ENCODE data around the gene NUDT3.

DNA sequence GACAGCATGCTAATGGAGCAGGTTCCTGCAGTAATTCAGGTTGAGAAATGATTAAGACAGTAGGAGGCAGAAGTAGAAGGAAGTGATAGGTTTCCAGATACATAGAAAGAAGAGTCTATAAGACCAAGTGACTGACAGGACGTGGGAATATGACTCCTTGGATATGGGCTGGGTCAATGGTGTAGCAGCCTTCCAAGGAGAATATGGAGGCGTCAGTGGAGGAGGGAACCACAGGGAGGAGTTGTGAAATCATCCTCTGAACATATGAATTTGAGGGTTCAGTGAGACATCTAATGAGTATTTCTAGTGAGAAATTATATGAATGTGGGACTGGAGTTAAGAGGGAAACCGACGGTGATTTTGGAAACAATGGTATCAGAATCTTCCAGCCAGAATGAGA, 43.3 kb downstream of the NUDT3 start:
- TF ChIP-seq, protein P1, sequence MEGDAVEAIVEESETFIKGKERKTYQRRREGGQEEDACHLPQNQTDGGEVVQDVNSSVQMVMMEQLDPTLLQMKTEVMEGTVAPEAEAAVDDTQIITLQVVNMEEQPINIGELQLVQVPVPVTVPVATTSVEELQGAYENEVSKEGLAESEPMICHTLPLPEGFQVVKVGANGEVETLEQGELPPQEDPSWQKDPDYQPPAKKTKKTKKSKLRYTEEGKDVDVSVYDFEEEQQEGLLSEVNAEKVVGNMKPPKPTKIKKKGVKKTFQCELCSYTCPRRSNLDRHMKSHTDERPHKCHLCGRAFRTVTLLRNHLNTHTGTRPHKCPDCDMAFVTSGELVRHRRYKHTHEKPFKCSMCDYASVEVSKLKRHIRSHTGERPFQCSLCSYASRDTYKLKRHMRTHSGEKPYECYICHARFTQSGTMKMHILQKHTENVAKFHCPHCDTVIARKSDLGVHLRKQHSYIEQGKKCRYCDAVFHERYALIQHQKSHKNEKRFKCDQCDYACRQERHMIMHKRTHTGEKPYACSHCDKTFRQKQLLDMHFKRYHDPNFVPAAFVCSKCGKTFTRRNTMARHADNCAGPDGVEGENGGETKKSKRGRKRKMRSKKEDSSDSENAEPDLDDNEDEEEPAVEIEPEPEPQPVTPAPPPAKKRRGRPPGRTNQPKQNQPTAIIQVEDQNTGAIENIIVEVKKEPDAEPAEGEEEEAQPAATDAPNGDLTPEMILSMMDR (IDR thresholded peaks at IDR 0.05; ENCODE audit: low read length), result no peak
- TF ChIP-seq EZH2 (optimal IDR thresholded peaks at IDR 0.05; ENCODE audit: low read depth, low read length), result no peak
- no peak for TF ChIP-seq EZH2phosphoT487 (IDR thresholded peaks at IDR 0.05; ENCODE audit: low read length)
